Gastrocnemius medialis (tissue), 4 donors: ENCODE data around the gene ROBO1. TPM values are rescaled to one million over a fixed set of nuclear protein-coding genes. Genes with fewer than 3 reads are reported as not detected.

Experiments
- ATAC-seq, 2 donors: fragments of 150-250 bp; one replicate each; pipeline ENCODE4 v1.9.1; 2016
- DNase-seq, 2 donors: peaks; one replicate each; pipeline ENCODE4 v3.0.0-alpha.2; 2019
- H3K27ac ChIP-seq, 4 donors: fragments of 200-600 bp; sonication (generic); 1 replicate in 1 of 4; 2 replicates in 3 of 4; pipeline ENCODE4 v1.5.1; 2016 to 2018; ENCODE audit warnings: mild to moderate bottlenecking in 2 of 4, moderate library complexity in 1 of 4
- H3K27me3 ChIP-seq, 3 donors: fragments of 200-600 bp; sonication (generic) in 2 of 3; 1 replicate in 1 of 3; 2 replicates in 2 of 3; pipeline versions ENCODE4 v1.5.1 to v1.6.0; 2016 to 2019; ENCODE audit warnings: mild to moderate bottlenecking in 1 of 3, moderate library complexity in 1 of 3
- H3K36me3 ChIP-seq, 2 donors: fragments of 200-600 bp; sonication (generic) in 1 of 2; one replicate each; pipeline ENCODE4 v1.5.1; 2017 to 2018
- H3K4me1 ChIP-seq, 2 donors: fragments of 200-600 bp; sonication (generic) in 1 of 2; one replicate each; pipeline ENCODE4 v1.5.1; 2016 to 2017; ENCODE audit warnings: mild to moderate bottlenecking in 2 of 2
- H3K4me3 ChIP-seq, 4 donors: fragments of 200-600 bp; sonication (generic) in 3 of 4; 1 replicate in 1 of 4; 2 replicates in 3 of 4; pipeline ENCODE4 v1.5.1; 2016 to 2019; ENCODE audit warnings: mild to moderate bottlenecking in 2 of 4
- H3K9me3 ChIP-seq, 3 donors: fragments of 200-600 bp; sonication (generic) in 2 of 3; 1 replicate in 1 of 3; 2 replicates in 2 of 3; pipeline ENCODE4 v1.5.1; 2016 to 2019
- POLR2A ChIP-seq, 2 donors: fragments of 450-650 bp; IDR thresholded peaks; one replicate each; pipeline ENCODE4 v1.6.1; 2017; ENCODE audit warnings: antibody characterized with exemption in 2 of 2, mild to moderate bottlenecking in 2 of 2, moderate library complexity in 2 of 2
- in situ Hi-C, 4 donors: fragments of 200-750 bp; cut with MboI; loops; one replicate each; pipeline versions ENCODE4 v1.15.0 to v1.8.0; 2017; ENCODE audit warnings: low sequenced_read_pairs in 4 of 4
- intact Hi-C: fragments of 100-400 bp; cut with DNase I; formaldehyde crosslinking; loops from one replicate; pipeline ENCODE4 v1.15.1; 2023; ENCODE audit warnings: low total_unique reads
- total RNA-seq, 4 donors: library from RNA; depleted of rRNA; stranded (reverse); fragments of >200 nt; gene quantifications; one replicate each; pipeline versions ENCODE4 v1.1.0 to v1.2.3, GENCODE V29; 2016
- TF ChIP-seq, protein P1 (sequence below), 5 experiments: fragments of 450-650 bp in 3 of 5; fragments of 200-600 bp in 2 of 5; sonication (generic) in 2 of 5; IDR thresholded peaks in 4 of 5; conservative IDR thresholded peaks in 1 of 5; 1 replicate in 4 of 5; 2 replicates in 1 of 5; pipeline ENCODE4 v1.5.1; 2016 to 2019; ENCODE audit warnings: antibody characterized with exemption in 5 of 5, mild to moderate bottlenecking in 3 of 5, moderate library complexity in 3 of 5

Gene ROBO1
- total RNA-seq, 4 donors from 2014 or later: 4.2 to 16.0 (median 9.5) TPM

DNA sequence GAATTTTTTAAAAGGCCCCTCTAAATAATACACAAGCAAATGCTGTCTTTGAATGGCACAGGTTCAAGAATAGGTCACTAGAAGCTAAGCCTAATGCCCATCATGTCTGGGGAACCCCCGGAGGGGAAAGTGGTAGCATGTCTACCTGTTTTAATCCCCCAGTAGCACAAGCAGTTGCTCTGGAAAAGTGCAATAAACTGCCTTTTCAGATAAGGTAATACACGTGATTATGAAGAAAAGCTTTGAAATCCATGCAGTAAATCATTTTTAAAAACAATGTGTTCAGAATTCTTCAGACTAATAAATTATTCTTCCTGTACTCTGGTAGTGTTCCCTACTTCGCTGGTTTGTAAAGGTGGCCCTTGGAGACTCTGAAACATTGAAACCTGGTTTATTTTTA lies 922.2 kb downstream of the ROBO1 start:
- TF ChIP-seq POLR2A (IDR thresholded peaks at IDR 0.05): no peak
- TF ChIP-seq, protein P1, sequence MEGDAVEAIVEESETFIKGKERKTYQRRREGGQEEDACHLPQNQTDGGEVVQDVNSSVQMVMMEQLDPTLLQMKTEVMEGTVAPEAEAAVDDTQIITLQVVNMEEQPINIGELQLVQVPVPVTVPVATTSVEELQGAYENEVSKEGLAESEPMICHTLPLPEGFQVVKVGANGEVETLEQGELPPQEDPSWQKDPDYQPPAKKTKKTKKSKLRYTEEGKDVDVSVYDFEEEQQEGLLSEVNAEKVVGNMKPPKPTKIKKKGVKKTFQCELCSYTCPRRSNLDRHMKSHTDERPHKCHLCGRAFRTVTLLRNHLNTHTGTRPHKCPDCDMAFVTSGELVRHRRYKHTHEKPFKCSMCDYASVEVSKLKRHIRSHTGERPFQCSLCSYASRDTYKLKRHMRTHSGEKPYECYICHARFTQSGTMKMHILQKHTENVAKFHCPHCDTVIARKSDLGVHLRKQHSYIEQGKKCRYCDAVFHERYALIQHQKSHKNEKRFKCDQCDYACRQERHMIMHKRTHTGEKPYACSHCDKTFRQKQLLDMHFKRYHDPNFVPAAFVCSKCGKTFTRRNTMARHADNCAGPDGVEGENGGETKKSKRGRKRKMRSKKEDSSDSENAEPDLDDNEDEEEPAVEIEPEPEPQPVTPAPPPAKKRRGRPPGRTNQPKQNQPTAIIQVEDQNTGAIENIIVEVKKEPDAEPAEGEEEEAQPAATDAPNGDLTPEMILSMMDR (IDR thresholded peaks at IDR 0.05 in 4 of 5, conservative IDR thresholded peaks at IDR 0.05 in 1 of 5): no peak
- Histone ChIP-seq H3K4me1 (no peaks in the 10 kb centered on the region), H3K27ac (no peak overlapping the region), H3K36me3 (no peaks in the 10 kb centered on the region), H3K4me3 (no peak overlapping the region), H3K9me3 (no peaks in the 10 kb centered on the region), H3K27me3 (no peaks in the 10 kb centered on the region)
- intact Hi-C loops: no loop called here
- DNase-seq: no peak
- ATAC-seq: no peak
- in situ Hi-C loops: no loop called here

DNA sequence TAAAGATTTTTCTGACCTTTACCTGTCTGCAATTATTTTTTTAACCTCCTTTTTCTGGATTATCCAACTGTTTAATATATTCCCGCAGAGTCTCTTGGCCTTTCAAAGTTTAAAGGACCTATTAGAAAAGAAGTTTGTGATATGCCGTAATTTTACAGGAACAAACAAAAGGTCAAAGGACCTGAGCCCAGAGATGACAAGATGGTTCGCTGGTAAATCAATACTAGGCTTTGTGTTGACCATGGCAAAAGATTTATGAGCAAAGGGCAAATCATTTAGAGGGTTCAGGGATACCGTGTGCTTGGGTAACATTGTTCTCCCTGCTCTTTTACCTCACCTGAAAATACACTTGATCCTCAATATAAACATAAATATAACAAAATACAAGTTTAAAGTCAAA lies 923.5 kb downstream of the ROBO1 start:
- intact Hi-C loops (no loop called here), in situ Hi-C loops (no loop called here)
- ATAC-seq: no peak
- Histone ChIP-seq H3K36me3 (no peaks in the 10 kb centered on the region), H3K4me1 (no peaks in the 10 kb centered on the region), H3K27ac (no peak overlapping the region), H3K4me3 (no peak overlapping the region), H3K27me3 (no peaks in the 10 kb centered on the region), H3K9me3 (no peaks in the 10 kb centered on the region)
- TF ChIP-seq, protein P1 (IDR thresholded peaks at IDR 0.05 in 4 of 5, conservative IDR thresholded peaks at IDR 0.05 in 1 of 5): no peak
- no peak for TF ChIP-seq POLR2A (IDR thresholded peaks at IDR 0.05)
- DNase-seq: no peak

DNA sequence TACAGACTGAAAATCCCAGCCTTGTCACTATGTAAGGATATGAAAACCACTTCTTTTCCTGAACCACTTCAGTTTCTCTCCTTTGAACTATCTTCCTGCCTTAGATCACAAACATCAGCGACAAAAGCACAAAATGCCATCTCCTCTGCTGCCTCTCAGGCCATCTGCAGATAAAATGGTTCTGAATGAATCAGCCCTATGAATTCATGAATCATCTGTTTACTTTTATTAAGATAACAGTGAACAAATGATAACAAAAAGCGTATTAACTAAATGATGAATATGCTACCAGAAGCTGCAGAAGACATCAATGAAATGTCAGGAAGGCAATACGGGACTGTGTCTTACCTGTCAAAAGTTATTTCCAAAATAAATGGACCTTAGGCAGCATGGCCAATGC lies 928.1 kb downstream of the ROBO1 start:
- Histone ChIP-seq H3K27me3 (no peaks in the 10 kb centered on the region), H3K4me3 (no peak overlapping the region), H3K4me1 (no peaks in the 10 kb centered on the region), H3K27ac (no peak overlapping the region), H3K9me3 (no peaks in the 10 kb centered on the region), H3K36me3 (no peaks in the 10 kb centered on the region)
- TF ChIP-seq, protein P1 (IDR thresholded peaks at IDR 0.05 in 4 of 5, conservative IDR thresholded peaks at IDR 0.05 in 1 of 5): no peak
- no peak for TF ChIP-seq POLR2A (IDR thresholded peaks at IDR 0.05)
- ATAC-seq (no peak), DNase-seq (no peak)
- intact Hi-C loops: no loop called here
- in situ Hi-C loops: no loop called here

DNA sequence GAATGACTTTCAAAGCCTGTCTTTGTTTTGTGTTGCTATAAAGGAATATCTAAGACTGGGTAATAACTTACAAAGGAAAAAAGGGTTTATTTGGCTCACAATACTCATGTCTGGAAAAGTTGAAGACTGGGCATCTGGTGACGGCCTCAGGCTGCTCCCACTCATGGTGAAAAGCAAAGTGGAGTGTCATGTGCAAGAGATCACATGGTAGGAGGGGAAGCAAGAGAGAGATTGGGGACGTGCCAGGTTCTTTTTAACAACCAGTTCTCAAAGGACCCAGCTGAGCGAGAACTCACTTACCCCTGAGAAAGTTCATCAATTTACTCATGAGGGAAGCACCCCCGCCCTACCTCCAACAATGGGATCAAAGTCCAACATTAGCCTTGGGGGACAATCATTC lies 929.4 kb downstream of the ROBO1 start:
- in situ Hi-C loops (no loop called here), intact Hi-C loops (no loop called here)
- Histone ChIP-seq H3K27me3 (no peaks in the 10 kb centered on the region), H3K27ac (no peak overlapping the region), H3K4me3 (no peak overlapping the region), H3K4me1 (no peaks in the 10 kb centered on the region), H3K9me3 (no peaks in the 10 kb centered on the region), H3K36me3 (no peaks in the 10 kb centered on the region)
- ATAC-seq (no peak), DNase-seq (no peak)
- TF ChIP-seq, protein P1 (IDR thresholded peaks at IDR 0.05 in 4 of 5, conservative IDR thresholded peaks at IDR 0.05 in 1 of 5): no peak
- TF ChIP-seq POLR2A (IDR thresholded peaks at IDR 0.05): no peak

DNA sequence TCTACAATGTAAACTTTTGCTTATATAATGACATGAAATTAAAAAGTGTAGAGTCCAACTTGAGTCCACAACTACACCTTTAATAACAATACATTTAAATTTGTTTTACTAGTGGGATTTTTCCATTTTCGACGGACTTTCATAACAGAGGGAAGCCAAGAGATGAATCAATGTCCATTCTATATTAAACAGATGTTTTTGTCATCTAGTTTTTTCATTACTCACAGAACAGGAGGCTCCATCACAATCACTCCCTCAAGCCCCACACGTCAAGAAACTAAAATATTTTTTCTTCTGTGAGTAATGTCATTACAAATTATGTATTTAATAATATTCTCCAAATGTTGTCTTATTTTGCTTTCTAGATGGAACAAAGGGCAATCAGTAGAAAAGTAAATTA lies 932.9 kb downstream of the ROBO1 start:
- DNase-seq: no peak
- H3K4me1 ChIP-seq: no peaks in the 10 kb centered on the region
- ATAC-seq: no peak
- in situ Hi-C loops: no loop called here
- no peaks in the 10 kb centered on the region for H3K9me3 ChIP-seq
- H3K4me3 ChIP-seq: no peak overlapping the region
- no peaks in the 10 kb centered on the region for H3K36me3 ChIP-seq
- H3K27me3 ChIP-seq: no peaks in the 10 kb centered on the region
- TF ChIP-seq, protein P1 (IDR thresholded peaks at IDR 0.05 in 4 of 5, conservative IDR thresholded peaks at IDR 0.05 in 1 of 5): no peak
- TF ChIP-seq POLR2A (IDR thresholded peaks at IDR 0.05): no peak
- intact Hi-C loops: no loop called here
- no peak overlapping the region for H3K27ac ChIP-seq
